GM12873 (cell line): ENCODE results near the gene GTF3C1.
A peak's percentile ranks its signal among the peaks of the same experiment; 100 is the strongest.

Experiments used
- TF ChIP-seq, protein P1 (sequence below): IDR thresholded peaks from 2 replicates; pipeline ENCODE4 v1.5.1; 2012; ENCODE audit warnings: low read depth, mild to moderate bottlenecking, moderate library complexity, low read length, control low read depth; ENCODE audit not compliant: insufficient read depth; ENCODE audit errors: missing control alignments

The GTF3C1 gene

DNA sequence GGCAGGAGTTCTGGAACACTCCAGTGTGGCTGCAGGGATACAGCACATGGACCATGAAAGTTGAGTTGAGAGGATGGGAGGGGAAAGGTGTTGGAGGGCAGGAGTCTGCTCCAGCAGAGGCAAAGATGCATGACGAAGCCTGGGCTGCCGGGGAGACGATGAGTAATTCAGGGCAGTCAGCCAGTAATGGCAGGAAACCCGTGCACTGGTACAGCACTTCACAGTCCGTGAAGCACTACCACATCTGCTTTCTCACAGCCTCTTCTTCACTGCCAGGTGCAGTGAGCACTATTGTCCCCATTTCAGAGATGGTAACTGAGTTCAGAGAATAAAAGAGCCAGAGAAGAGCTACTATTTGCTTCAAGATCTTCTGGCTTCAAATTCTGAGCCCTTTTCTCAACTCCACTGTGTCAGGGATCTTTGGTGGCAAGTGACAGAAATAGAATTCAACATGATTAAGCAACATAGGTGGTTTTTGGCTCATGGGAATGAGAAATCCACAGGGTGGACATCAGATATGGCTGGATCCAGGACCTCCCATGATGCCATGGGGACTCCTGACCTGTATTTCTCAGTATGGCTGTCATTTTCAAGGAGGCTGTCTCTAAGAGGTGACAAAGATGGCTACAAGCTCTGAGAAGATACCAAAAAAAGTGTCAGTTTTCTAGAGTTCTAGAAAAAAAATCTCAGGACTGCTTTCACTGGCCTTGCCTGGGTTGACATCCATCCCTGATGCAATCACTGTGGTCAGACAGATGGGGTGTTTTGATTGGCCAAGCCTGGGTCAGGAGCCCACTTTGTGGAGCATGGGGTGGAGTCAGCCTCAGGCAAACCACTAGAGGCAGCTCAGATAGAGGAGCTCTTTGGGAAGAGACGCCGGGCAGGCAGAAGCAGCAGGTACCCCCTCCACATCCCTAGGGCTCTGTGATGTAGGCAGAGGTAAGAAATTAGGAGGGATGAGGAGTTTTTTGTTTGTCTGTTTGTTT is 123.0 kb downstream of the GTF3C1 start:
- TF ChIP-seq, protein P1, sequence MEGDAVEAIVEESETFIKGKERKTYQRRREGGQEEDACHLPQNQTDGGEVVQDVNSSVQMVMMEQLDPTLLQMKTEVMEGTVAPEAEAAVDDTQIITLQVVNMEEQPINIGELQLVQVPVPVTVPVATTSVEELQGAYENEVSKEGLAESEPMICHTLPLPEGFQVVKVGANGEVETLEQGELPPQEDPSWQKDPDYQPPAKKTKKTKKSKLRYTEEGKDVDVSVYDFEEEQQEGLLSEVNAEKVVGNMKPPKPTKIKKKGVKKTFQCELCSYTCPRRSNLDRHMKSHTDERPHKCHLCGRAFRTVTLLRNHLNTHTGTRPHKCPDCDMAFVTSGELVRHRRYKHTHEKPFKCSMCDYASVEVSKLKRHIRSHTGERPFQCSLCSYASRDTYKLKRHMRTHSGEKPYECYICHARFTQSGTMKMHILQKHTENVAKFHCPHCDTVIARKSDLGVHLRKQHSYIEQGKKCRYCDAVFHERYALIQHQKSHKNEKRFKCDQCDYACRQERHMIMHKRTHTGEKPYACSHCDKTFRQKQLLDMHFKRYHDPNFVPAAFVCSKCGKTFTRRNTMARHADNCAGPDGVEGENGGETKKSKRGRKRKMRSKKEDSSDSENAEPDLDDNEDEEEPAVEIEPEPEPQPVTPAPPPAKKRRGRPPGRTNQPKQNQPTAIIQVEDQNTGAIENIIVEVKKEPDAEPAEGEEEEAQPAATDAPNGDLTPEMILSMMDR, result peak; percentile 52

DNA sequence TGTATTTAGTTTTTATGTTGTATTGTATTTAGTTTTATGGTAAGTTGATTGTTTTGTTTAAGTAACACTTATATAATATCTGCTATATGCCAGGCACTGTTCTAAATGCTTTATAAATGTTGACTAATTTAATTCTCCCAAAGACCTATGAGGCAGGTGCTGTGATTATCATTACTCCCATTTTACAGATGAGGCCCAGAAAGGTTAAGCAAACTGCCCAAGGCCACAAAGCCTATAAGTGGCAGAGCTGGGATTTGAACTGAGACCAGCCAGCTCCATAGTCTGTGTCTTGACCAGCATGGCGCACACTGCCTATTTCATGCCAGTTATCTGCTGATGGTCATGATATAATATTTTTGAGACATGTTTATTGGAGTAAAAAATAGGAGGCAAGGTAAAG is 123.8 kb downstream of the GTF3C1 start:
- TF ChIP-seq, protein P1, result no peak

DNA sequence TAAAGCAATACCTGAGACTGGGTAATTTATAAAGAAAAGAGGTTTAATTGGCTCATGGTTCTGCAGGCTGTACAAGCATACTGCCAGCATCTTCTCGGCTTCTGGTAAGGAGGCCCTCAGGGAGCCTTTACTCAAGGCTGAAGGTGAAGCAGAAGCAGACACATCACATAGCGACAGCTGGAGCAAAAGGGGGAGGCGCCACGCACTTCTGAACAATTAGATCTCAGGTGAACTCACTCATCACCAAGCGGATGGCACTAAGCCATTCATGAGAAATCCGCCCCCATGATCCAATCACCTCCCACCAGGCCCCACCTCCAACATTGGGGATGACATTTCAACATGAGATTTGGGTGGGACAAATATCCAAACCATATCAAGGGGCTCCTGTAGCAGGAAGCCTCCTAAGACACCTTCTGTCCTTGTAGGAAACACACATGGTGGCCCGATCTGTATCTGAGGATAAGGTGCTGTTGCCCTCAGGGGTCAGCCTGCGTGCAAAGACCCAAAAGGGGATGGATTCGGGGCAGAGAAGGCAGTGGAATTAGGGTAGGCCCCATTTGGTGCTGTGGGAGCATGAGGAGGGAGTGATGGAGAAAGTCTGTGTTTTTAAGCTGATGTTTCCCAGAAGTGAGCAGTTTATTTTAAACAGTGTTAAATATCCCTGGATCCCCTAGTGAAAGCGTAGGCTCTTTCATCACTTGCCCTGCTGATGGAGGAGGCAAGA is 124.8 kb downstream of the GTF3C1 start:
- TF ChIP-seq, protein P1, result no peak

DNA sequence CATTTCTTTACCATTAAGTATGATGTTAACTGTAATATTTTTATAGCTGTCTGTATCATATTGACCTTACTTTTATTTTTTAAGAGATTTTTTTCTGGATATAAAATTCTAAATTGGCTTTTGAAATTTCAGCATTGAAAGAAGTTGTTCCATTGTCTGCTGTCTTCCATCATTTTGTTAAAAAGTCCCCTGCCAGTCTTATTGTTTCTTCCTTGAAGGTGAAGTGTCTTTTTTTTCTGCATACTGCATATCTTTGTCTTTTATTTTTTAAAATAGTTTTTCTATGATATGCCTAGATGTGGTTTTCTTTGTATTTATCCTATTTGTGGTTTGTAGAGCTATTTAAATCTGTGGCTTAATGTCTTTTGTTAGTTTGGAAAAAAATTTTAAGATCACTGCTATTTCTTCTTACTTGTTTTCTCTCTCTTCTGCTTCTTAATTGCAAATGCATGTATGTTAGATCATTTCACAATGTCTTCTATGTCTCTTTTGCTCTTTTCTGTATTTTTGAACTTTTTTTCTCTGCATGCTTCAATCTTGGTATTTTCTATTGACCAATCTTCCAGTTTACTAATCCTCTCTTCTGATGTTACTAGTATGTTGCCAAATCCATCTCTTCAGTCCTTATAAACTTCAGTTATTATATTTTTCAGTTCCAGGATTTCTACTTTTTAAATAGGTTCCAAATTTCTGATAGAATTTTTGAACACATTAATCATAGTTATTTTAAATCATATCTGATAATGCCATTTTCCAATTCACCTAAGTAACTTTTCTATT is 127.6 kb downstream of the GTF3C1 start:
- TF ChIP-seq, protein P1, result no peak

DNA sequence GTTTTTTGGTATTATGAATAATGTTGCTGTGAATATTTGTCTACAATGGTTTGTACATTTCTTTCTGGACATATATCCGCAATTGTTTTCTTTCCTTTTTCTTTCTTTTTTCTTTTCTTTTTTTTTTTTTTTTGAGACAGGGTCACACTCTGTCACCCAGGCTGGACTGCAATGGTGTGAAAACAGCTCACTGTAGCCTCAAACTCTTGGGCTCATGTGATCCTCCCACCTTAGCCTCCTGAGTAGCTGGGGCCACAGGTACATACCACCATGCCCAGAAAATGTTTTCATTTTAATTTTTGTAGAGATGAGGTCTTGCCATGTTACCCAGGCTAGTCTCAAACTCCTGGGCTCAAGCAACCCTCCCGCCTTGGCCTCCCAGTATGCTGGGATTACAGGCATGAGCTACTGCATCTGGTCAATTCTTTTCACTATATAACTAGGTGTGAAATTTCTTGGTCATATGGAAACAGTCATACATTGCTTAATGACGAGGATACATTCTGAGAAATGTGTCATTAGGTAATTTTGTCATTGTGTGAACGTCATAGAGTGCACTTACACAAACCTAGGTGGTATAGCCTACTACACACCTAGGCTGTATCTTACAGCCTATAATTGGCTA is 132.6 kb downstream of the GTF3C1 start:
- TF ChIP-seq, protein P1, result no peak

DNA sequence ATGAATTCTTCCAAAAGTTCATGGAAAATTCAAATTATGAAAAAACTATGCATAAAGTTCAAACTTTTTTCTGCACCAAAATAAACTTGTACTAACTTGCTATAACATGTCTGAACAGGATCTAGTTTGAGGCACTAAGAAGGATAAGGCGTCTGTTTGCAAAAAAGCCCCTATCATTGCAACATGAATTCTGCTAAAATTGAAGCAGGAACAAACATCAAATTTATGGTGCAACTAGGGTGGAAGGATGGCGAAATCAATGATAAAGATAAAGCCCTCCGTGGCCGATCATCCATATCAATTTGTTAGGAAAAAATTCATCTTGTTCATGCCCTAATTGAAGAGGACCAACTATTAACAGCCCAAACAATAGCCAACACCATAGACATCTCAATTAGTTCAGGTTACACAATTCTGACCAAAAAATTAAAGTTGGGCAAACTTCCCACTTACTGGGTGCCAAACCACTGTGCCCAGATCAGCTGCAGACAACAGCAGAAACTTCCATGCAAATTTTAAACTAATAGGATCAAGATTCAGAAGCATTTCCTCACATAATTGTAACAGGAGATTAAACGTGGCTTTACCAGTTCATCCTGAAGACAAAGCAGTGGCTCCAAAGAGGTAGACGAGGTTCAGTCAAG is 134.8 kb downstream of the GTF3C1 start:
- TF ChIP-seq, protein P1, result no peak
